Fibroblast of lung (primary cell): ENCODE data around the gene POLR2E. TPM values are rescaled to one million over a fixed set of nuclear protein-coding genes. Genes with fewer than 3 reads are reported as not detected.

Experiments used
- DNase-seq, 2 donors: peaks; one replicate each; pipeline versions ENCODE4 v3.0.0 to v3.0.0-alpha.2; 2010; ENCODE audit warnings: low read depth in 2 of 2
- H2AFZ ChIP-seq: 2 replicates; pipeline ENCODE4 v1.5.1; 2012; ENCODE audit warnings: low read length, control low read depth, inconsistent platforms
- H3K27ac ChIP-seq: 2 replicates; pipeline ENCODE4 v1.5.1; 2011; ENCODE audit warnings: low read length, control low read depth; ENCODE audit not compliant: insufficient read depth
- H3K27me3 ChIP-seq: 2 replicates; pipeline ENCODE4 v1.5.1; 2011; ENCODE audit warnings: mild to moderate bottlenecking, low read length; ENCODE audit not compliant: control insufficient read depth, insufficient read depth
- H3K36me3 ChIP-seq: 2 replicates; pipeline ENCODE4 v1.5.1; 2011; ENCODE audit warnings: low read length; ENCODE audit not compliant: control insufficient read depth, insufficient read depth
- H3K4me1 ChIP-seq: 2 replicates; pipeline ENCODE4 v1.5.1; 2011; ENCODE audit warnings: low read length; ENCODE audit not compliant: control insufficient read depth, insufficient read depth; ENCODE audit errors: extremely low read depth
- H3K4me2 ChIP-seq: 2 replicates; pipeline ENCODE4 v1.5.1; 2011; ENCODE audit warnings: low read length, control low read depth; ENCODE audit not compliant: insufficient read depth; ENCODE audit errors: extremely low read depth
- H3K4me3 ChIP-seq, 4 experiments: fragments of 200-600 bp in 1 of 4; sonication (generic) in 1 of 4; replicated peaks in 1 of 4; 2 replicates each; pipeline ENCODE4 v1.5.1; 2011 to 2016; ENCODE audit warnings: low read length in 4 of 4, low read depth in 3 of 4, mild to moderate bottlenecking in 3 of 4, control low read depth in 2 of 4, inconsistent platforms in 1 of 4, mixed read lengths in 1 of 4; ENCODE audit not compliant: insufficient read depth in 1 of 4; ENCODE audit errors: control extremely low read depth in 1 of 4
- H3K79me2 ChIP-seq: 2 replicates; pipeline ENCODE4 v1.5.1; 2012; ENCODE audit warnings: mild to moderate bottlenecking, low read length, inconsistent platforms; ENCODE audit not compliant: control insufficient read depth, insufficient read depth
- H3K9ac ChIP-seq: 2 replicates; pipeline ENCODE4 v1.5.1; 2011; ENCODE audit warnings: mild to moderate bottlenecking, low read length, control low read depth; ENCODE audit not compliant: insufficient read depth
- H3K9me3 ChIP-seq: 2 replicates; pipeline ENCODE4 v1.5.1; 2012; ENCODE audit warnings: low read depth, low read length; ENCODE audit not compliant: control insufficient read depth, insufficient read depth
- H4K20me1 ChIP-seq: 2 replicates; pipeline ENCODE4 v1.5.1; 2011; ENCODE audit warnings: low read length; ENCODE audit not compliant: control insufficient read depth, insufficient read depth; ENCODE audit errors: extremely low read depth
- EZH2 ChIP-seq: IDR thresholded peaks from 2 replicates; pipeline ENCODE4 v1.5.1; 2012; ENCODE audit warnings: low read length, control low read depth, mild to moderate bottlenecking; ENCODE audit errors: missing control alignments
- polyA plus RNA-seq, 2 donors: library from polyadenylated mRNA; depleted of rRNA in 1 of 2; stranded (reverse) in 1 of 2; unstranded in 1 of 2; fragments of >200 nt; gene quantifications; 2 replicates each; pipeline ENCODE4 v1.2.1, GENCODE V29; 2011 to 2012; ENCODE audit warnings: missing spikeins in 1 of 2
- total RNA-seq: library from RNA; depleted of rRNA; stranded (reverse); fragments of >200 nt; gene quantifications from 2 replicates; pipeline ENCODE4 v1.2.1, GENCODE V29; 2014
- TF ChIP-seq, protein P1 (sequence below), 2 donors: IDR thresholded peaks in 1 of 2; conservative IDR thresholded peaks in 1 of 2; 1 replicate in 1 of 2; 2 replicates in 1 of 2; pipeline ENCODE4 v1.5.1; 2011 to 2012; ENCODE audit warnings: low read length in 2 of 2, control low read depth in 1 of 2, inconsistent platforms in 1 of 2, low read depth in 1 of 2, mild to moderate bottlenecking in 1 of 2

POLR2E gene
- total and polyA plus RNA-seq, 2 donors (not counting 1 experiment from before 2014, with no cell fraction given), result 55.2 to 130 TPM

GRCh38 chr19:1087813-1088415 is 7.3 kb downstream of the POLR2E start:
- Histone ChIP-seq H3K9ac (no peak overlapping the region), H3K9me3 (no peaks in the 10 kb centered on the region), H3K4me3 (no peak overlapping the region), H3K36me3 (peaks cover 24% of the 10 kb centered on the region), H3K4me2 (no peak overlapping the region), H3K79me2 (peaks cover 4% of the 10 kb centered on the region), H3K4me1 (no peaks in the 10 kb centered on the region), H4K20me1 (no peaks in the 10 kb centered on the region), H3K27ac (no peak overlapping the region), H2AFZ (no peak overlapping the region), H3K27me3 (no peaks in the 10 kb centered on the region)
- TF ChIP-seq EZH2, result no peak
- TF ChIP-seq, protein P1, sequence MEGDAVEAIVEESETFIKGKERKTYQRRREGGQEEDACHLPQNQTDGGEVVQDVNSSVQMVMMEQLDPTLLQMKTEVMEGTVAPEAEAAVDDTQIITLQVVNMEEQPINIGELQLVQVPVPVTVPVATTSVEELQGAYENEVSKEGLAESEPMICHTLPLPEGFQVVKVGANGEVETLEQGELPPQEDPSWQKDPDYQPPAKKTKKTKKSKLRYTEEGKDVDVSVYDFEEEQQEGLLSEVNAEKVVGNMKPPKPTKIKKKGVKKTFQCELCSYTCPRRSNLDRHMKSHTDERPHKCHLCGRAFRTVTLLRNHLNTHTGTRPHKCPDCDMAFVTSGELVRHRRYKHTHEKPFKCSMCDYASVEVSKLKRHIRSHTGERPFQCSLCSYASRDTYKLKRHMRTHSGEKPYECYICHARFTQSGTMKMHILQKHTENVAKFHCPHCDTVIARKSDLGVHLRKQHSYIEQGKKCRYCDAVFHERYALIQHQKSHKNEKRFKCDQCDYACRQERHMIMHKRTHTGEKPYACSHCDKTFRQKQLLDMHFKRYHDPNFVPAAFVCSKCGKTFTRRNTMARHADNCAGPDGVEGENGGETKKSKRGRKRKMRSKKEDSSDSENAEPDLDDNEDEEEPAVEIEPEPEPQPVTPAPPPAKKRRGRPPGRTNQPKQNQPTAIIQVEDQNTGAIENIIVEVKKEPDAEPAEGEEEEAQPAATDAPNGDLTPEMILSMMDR (conservative IDR thresholded peaks at IDR 0.05 in 1 of 2, IDR thresholded peaks at IDR 0.05 in 1 of 2; ENCODE audit: low read depth in 1 of 2, low read length in 2 of 2), result no peak
- no peak for DNase-seq

DNA sequence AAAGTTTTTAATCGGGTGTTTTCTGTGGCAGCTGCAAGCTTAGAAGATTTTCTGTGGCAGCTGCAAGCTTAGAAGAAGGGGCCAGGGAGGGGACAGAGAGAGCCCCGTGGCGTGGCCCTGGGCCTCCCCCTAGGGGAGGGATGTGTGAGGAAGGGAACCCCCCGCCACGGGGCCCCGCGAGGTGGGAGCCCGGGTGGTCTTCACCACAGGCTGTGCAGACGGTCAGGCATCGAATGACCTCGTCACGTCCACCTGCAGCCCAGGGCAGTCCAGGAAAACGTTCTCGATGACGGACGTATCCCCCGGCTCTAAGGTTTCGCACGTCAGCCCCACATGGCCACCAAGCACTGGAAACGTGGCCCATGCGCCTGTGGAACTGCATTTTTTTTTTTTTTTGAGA is 8.6 kb downstream of the POLR2E start:
- no peaks in the 10 kb centered on the region for H3K27me3 ChIP-seq
- peaks cover 19% of the 10 kb centered on the region for H3K36me3 ChIP-seq
- no peaks in the 10 kb centered on the region for H4K20me1 ChIP-seq
- H3K4me3 ChIP-seq, result no peak overlapping the region
- no peak overlapping the region for H2AFZ ChIP-seq
- H3K27ac ChIP-seq, result no peak overlapping the region
- no peak overlapping the region for H3K4me2 ChIP-seq
- no peak overlapping the region for H3K9ac ChIP-seq
- no peaks in the 10 kb centered on the region for H3K4me1 ChIP-seq
- TF ChIP-seq, protein P1 (conservative IDR thresholded peaks at IDR 0.05 in 1 of 2, IDR thresholded peaks at IDR 0.05 in 1 of 2; ENCODE audit: low read depth in 1 of 2, low read length in 2 of 2), result no peak
- TF ChIP-seq EZH2, result no peak
- no peaks in the 10 kb centered on the region for H3K9me3 ChIP-seq
- DNase-seq, result no peak
- H3K79me2 ChIP-seq, result no peaks in the 10 kb centered on the region

GRCh38 chr19:1085676-1086442 is 9.3 kb downstream of the POLR2E start:
- H3K27me3 ChIP-seq, result no peaks in the 10 kb centered on the region
- H3K36me3 ChIP-seq, result peaks cover 14% of the 10 kb centered on the region
- no peak overlapping the region for H3K9ac ChIP-seq
- no peaks in the 10 kb centered on the region for H4K20me1 ChIP-seq
- no peak overlapping the region for H2AFZ ChIP-seq
- H3K4me1 ChIP-seq, result no peaks in the 10 kb centered on the region
- TF ChIP-seq EZH2, result no peak
- DNase-seq, result no peak
- no peak overlapping the region for H3K27ac ChIP-seq
- no peak overlapping the region for H3K4me2 ChIP-seq
- H3K4me3 ChIP-seq, result no peak overlapping the region
- H3K9me3 ChIP-seq, result no peaks in the 10 kb centered on the region
- H3K79me2 ChIP-seq, result no peaks in the 10 kb centered on the region
